ENCODE data around the gene MCF2L2.

Gene MCF2L2

DNA sequence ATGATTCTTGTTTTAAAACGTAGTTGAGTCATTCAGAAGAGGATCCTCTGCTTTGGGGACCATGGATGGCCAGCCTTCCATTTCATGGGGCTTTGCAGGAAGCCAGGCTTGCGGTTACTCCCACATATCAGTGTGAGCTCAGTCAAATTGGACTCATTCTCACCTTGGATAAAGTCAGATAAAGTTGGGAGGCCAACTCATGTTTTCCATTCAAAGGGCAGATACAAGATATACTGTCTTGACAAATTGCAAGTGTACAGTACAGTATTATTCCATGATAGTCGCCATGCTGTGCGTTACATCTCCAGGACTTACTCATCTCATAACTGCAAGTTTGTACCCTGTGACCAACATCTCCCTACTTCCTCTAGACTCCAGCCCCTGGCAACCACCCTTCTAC lies 200.8 kb downstream of the MCF2L2 start:
- no peak for TF ChIP-seq TAF1 (IDR thresholded peaks at IDR 0.05; ENCODE audit: borderline replicate concordance, insufficient read depth, low read length)
- TF ChIP-seq, protein P1, sequence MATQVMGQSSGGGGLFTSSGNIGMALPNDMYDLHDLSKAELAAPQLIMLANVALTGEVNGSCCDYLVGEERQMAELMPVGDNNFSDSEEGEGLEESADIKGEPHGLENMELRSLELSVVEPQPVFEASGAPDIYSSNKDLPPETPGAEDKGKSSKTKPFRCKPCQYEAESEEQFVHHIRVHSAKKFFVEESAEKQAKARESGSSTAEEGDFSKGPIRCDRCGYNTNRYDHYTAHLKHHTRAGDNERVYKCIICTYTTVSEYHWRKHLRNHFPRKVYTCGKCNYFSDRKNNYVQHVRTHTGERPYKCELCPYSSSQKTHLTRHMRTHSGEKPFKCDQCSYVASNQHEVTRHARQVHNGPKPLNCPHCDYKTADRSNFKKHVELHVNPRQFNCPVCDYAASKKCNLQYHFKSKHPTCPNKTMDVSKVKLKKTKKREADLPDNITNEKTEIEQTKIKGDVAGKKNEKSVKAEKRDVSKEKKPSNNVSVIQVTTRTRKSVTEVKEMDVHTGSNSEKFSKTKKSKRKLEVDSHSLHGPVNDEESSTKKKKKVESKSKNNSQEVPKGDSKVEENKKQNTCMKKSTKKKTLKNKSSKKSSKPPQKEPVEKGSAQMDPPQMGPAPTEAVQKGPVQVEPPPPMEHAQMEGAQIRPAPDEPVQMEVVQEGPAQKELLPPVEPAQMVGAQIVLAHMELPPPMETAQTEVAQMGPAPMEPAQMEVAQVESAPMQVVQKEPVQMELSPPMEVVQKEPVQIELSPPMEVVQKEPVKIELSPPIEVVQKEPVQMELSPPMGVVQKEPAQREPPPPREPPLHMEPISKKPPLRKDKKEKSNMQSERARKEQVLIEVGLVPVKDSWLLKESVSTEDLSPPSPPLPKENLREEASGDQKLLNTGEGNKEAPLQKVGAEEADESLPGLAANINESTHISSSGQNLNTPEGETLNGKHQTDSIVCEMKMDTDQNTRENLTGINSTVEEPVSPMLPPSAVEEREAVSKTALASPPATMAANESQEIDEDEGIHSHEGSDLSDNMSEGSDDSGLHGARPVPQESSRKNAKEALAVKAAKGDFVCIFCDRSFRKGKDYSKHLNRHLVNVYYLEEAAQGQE (IDR thresholded peaks at IDR 0.05; ENCODE audit: insufficient read depth in 1 of 2, low read depth in 2 of 2, low read length in 2 of 2), result no peak
- no peak for TF ChIP-seq SIN3A (IDR thresholded peaks at IDR 0.05; ENCODE audit: borderline replicate concordance, insufficient read depth, low read length)
- no peak for TF ChIP-seq FOXP2 (optimal IDR thresholded peaks at IDR 0.05; ENCODE audit: borderline replicate concordance, extremely low read depth, extremely low read length, insufficient read depth)
- TF ChIP-seq POLR2AphosphoS5 (IDR thresholded peaks at IDR 0.05; ENCODE audit: low read depth, low read length), result no peak

DNA sequence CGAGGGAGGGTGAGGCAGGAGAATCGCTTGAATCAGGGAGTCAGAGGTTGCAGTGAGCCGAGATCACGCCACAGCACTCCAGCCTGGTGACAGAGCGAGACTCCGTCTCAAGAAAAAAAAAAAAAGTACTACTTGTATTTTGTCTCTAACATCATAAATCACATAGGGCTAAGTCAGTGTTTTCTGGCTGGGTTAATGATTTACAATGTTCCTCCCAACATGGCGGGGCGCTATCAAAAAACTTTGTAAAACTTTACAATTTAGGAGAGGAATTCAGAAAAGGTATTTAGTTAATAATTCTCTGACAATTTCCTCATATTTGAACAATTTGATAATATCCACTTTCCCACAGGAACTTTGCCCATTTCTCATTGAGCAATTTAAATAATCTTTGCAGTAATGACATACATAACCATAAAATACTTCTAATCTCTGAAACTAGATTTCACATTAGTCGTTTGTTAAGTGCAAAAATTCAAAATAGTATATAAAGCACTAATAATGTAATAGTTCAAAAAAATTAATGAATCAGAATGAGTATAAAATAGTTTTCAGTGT lies 202.0 kb downstream of the MCF2L2 start:
- TF ChIP-seq SIN3A (IDR thresholded peaks at IDR 0.05; ENCODE audit: borderline replicate concordance, insufficient read depth, low read length), result no peak
- TF ChIP-seq, protein P1 (IDR thresholded peaks at IDR 0.05; ENCODE audit: insufficient read depth in 1 of 2, low read depth in 2 of 2, low read length in 2 of 2), result no peak
- TF ChIP-seq TAF1 (IDR thresholded peaks at IDR 0.05; ENCODE audit: borderline replicate concordance, insufficient read depth, low read length), result no peak
- no peak for TF ChIP-seq POLR2AphosphoS5 (IDR thresholded peaks at IDR 0.05; ENCODE audit: low read depth, low read length)

DNA sequence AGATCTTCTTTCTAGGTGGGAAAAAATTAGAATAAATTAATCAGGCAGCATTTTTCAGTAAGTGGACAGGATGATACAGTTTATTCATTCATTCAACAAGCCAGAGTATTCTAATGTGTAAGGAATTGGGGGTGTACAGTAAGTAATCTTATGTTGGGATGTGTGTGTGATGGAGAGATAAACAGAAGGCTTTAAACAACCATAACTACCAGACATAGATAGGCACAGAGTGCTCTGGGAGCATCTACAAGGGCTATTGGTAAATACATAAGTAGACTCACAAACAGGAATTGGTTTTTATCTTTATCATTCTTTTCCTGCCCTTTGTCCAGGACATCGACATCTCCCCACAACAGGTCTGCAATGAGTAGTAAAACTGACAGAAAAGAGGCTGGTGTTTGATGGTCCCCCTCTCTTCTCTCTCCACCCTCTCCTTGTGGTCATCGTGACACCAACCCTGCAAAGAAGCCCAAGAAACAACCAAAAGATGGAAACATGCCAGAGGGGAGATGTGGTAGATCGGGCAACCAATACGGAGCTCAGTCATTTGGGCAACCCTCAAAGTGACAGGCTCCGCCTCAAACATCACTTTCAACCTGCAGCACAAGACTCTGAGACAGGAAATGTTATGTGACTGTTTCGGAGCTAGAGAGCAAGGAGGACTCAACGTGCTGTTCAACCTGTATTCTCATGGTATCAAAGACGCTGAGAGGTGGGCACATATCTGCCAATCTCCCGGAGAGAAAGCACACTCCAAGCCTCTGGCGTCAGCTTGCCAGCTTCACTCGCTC lies 204.0 kb downstream of the MCF2L2 start:
- TF ChIP-seq POLR2AphosphoS5 (IDR thresholded peaks at IDR 0.05; ENCODE audit: low read depth, low read length) (no peak), TAF1 (IDR thresholded peaks at IDR 0.05; ENCODE audit: borderline replicate concordance, insufficient read depth, low read length) (no peak), SIN3A (IDR thresholded peaks at IDR 0.05; ENCODE audit: borderline replicate concordance, insufficient read depth, low read length) (no peak), FOXP2 (optimal IDR thresholded peaks at IDR 0.05; ENCODE audit: borderline replicate concordance, extremely low read depth, extremely low read length, insufficient read depth) (no peak)
- TF ChIP-seq, protein P1 (IDR thresholded peaks at IDR 0.05; ENCODE audit: insufficient read depth in 1 of 2, low read depth in 2 of 2, low read length in 2 of 2), result no peak

DNA sequence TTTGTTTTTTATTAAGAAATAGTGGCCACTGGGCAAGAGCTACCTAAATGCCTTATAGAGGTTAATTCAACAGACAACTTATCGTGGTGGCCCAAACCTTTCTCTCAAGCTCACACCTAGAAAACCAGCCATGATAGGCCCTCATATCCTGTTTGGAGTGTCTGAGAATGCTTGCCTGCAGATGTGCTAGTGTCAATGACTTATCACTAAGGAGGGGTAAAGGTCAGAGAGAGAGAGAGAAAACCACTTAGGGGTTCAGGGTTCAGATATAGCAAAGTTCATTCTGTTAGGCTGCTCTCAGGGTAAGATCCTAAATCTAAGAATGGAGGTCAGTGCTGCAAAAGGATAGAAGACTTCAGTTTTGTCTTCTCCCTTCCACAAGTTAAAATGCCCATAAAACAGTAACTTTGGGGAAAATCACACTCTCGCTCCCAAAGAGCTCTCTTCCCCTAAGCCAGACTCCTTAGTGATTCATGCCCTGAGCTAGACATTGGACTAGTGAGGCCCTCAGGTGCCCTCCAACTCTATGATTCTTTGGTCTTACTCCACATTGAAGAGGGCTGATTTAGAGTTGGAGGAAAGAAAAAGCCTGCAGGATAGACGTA lies 205.7 kb downstream of the MCF2L2 start:
- TF ChIP-seq SIN3A (IDR thresholded peaks at IDR 0.05; ENCODE audit: borderline replicate concordance, insufficient read depth, low read length) (no peak), POLR2AphosphoS5 (IDR thresholded peaks at IDR 0.05; ENCODE audit: low read depth, low read length) (no peak), FOXP2 (optimal IDR thresholded peaks at IDR 0.05; ENCODE audit: borderline replicate concordance, extremely low read depth, extremely low read length, insufficient read depth) (no peak), TAF1 (IDR thresholded peaks at IDR 0.05; ENCODE audit: borderline replicate concordance, insufficient read depth, low read length) (no peak)
- TF ChIP-seq, protein P1 (IDR thresholded peaks at IDR 0.05; ENCODE audit: insufficient read depth in 1 of 2, low read depth in 2 of 2, low read length in 2 of 2), result no peak

Measured in PFSK-1 (cell line).